ENCODE measurements around the gene XRN2. TPM values are rescaled to one million over a fixed set of nuclear protein-coding genes. Genes with fewer than 3 reads are reported as not detected.

The XRN2 gene
- total and polyA plus RNA-seq, 2 of the 13 experiments (the other 11 are each of a cell fraction or from before 2014, with no cell fraction given), result 90.3 to 171 TPM

DNA sequence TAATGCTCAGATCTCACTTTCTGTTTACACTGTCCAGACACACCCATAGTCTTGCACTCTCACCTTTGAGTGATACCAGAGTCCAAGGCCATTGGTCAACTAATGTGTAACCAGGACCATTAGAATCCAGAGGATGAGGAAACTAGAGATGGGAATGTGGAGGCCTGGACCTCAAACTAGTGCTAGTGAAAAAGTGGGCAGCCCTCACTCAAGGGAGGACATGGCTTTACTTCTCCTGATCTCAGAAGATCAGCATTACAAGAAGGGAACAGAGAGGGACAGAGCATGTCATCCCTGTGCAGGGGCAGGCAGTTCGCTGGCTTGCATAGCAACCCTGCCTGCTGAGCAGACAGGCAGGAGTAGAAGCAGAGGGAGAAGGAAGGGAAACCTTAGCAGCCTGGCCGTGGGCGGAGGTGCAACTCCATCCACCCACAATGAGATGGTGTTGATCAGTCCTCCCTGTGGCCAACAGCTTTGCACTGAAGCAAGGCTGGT, 22.6 kb upstream of the XRN2 start (continued):
- TF ChIP-seq ADNP (CRISPR knock-in tag; IDR thresholded peaks at IDR 0.05), result 0 out of 2 replicates have a peak, but pooled peaks have one; percentile 43
- no peak for TF ChIP-seq ZNF451 (CRISPR knock-in tag; IDR thresholded peaks at IDR 0.05)
- peak; percentile 18; the same call in 1 of the 2 replicates for TF ChIP-seq ERF (CRISPR knock-in tag; IDR thresholded peaks at IDR 0.05)
- TF ChIP-seq, protein P1, sequence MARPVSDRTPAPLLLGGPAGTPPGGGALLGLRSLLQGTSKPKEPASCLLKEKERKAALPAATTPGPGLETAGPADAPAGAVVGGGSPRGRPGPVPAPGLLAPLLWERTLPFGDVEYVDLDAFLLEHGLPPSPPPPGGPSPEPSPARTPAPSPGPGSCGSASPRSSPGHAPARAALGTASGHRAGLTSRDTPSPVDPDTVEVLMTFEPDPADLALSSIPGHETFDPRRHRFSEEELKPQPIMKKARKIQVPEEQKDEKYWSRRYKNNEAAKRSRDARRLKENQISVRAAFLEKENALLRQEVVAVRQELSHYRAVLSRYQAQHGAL (CRISPR knock-in tag; IDR thresholded peaks at IDR 0.05; ENCODE audit: not compliant biosample characterization), result no peak
- TF ChIP-seq SRF (IDR thresholded peaks at IDR 0.05; ENCODE audit: low read depth, low read length), result no peak
- no peak for TF ChIP-seq TGIF2 (CRISPR knock-in tag; IDR thresholded peaks at IDR 0.05)
- TF ChIP-seq HIVEP1 (CRISPR knock-in tag; IDR thresholded peaks at IDR 0.05), result no peak
- TF ChIP-seq ZFP36L1 (CRISPR knock-in tag; IDR thresholded peaks at IDR 0.05), result 0 out of 2 replicates have a peak, but pooled peaks have one; percentile 64
- TF ChIP-seq ZNF660 (CRISPR knock-in tag; IDR thresholded peaks at IDR 0.05; ENCODE audit: borderline replicate concordance, low read depth), result no peak
- peak; percentile 74; the same call in 1 of the 2 replicates for TF ChIP-seq FOXO1 (CRISPR knock-in tag; IDR thresholded peaks at IDR 0.05)
- no peak for TF ChIP-seq ZNF75D (CRISPR knock-in tag; IDR thresholded peaks at IDR 0.05; ENCODE audit: borderline replicate concordance)
- TF ChIP-seq ATF1 (CRISPR knock-in tag; IDR thresholded peaks at IDR 0.05), result no peak; the same call in 1 of the 2 replicates
- no peak for TF ChIP-seq KDM4B (CRISPR knock-in tag; IDR thresholded peaks at IDR 0.05)
- peak; percentile 58; the same call in 1 of the 2 replicates for TF ChIP-seq ZNF605 (CRISPR knock-in tag; IDR thresholded peaks at IDR 0.05)
- no peak; the same call in 1 of the 2 replicates for TF ChIP-seq GLI4 (CRISPR knock-in tag; IDR thresholded peaks at IDR 0.05; ENCODE audit: borderline replicate concordance)
- no peak for TF ChIP-seq ZSCAN9 (CRISPR knock-in tag; IDR thresholded peaks at IDR 0.05; ENCODE audit: borderline replicate concordance)
- no peak for TF ChIP-seq TP53 (CRISPR knock-in tag; conservative IDR thresholded peaks at IDR 0.05)
- no peak for TF ChIP-seq ZNF577 (CRISPR knock-in tag; IDR thresholded peaks at IDR 0.05; ENCODE audit: borderline replicate concordance, low read depth)
- no peak for TF ChIP-seq NR1H2 (CRISPR knock-in tag; IDR thresholded peaks at IDR 0.05; ENCODE audit: borderline replicate concordance, low read depth)
- no peak for TF ChIP-seq WIZ (CRISPR knock-in tag; IDR thresholded peaks at IDR 0.05)
- peak; percentile 76 to 81 for TF ChIP-seq NR2F1 (CRISPR knock-in tag; IDR thresholded peaks at IDR 0.05)
- TF ChIP-seq, protein P2, sequence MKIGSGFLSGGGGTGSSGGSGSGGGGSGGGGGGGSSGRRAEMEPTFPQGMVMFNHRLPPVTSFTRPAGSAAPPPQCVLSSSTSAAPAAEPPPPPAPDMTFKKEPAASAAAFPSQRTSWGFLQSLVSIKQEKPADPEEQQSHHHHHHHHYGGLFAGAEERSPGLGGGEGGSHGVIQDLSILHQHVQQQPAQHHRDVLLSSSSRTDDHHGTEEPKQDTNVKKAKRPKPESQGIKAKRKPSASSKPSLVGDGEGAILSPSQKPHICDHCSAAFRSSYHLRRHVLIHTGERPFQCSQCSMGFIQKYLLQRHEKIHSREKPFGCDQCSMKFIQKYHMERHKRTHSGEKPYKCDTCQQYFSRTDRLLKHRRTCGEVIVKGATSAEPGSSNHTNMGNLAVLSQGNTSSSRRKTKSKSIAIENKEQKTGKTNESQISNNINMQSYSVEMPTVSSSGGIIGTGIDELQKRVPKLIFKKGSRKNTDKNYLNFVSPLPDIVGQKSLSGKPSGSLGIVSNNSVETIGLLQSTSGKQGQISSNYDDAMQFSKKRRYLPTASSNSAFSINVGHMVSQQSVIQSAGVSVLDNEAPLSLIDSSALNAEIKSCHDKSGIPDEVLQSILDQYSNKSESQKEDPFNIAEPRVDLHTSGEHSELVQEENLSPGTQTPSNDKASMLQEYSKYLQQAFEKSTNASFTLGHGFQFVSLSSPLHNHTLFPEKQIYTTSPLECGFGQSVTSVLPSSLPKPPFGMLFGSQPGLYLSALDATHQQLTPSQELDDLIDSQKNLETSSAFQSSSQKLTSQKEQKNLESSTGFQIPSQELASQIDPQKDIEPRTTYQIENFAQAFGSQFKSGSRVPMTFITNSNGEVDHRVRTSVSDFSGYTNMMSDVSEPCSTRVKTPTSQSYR (CRISPR knock-in tag; IDR thresholded peaks at IDR 0.05; ENCODE audit: borderline replicate concordance), result 0 out of 2 replicates have a peak, but pooled peaks have one; percentile 14
- TF ChIP-seq TBP (CRISPR knock-in tag; IDR thresholded peaks at IDR 0.05), result no peak
- no peak for TF ChIP-seq CREB1 (IDR thresholded peaks at IDR 0.05)
- TF ChIP-seq CREB1 (CRISPR knock-in tag; IDR thresholded peaks at IDR 0.05), result no peak
- peak; percentile 72; the same call in 1 of the 2 replicates for TF ChIP-seq THAP11 (CRISPR knock-in tag; IDR thresholded peaks at IDR 0.05)
- TF ChIP-seq, protein P3, sequence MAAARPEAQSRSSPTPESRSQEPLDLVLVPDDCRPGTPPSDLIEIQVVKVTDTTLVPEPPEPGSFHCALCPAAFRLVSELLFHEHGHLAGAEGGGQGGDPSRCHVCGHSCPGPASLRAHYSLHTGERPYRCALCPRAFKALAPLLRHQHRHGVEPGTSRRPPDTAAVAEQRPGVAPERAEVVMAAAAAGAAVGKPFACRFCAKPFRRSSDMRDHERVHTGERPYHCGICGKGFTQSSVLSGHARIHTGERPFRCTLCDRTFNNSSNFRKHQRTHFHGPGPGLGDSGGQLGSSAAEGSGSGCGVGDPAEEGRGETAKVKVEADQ (CRISPR knock-in tag; IDR thresholded peaks at IDR 0.05; ENCODE audit: borderline replicate concordance), result peak; percentile 58; the same call in 1 of the 2 replicates
- TF ChIP-seq ZNF256 (CRISPR knock-in tag; conservative IDR thresholded peaks at IDR 0.05), result no peak
- no peak for TF ChIP-seq TBX3 (IDR thresholded peaks at IDR 0.05; ENCODE audit: borderline replicate concordance)

All from HepG2 (cell line).